HCT116 (cell line): ENCODE data around the gene ATP13A3. TPM values are rescaled to one million over a fixed set of nuclear protein-coding genes. Genes with fewer than 3 reads are reported as not detected.

Experiments
- ATAC-seq: fragments of 200-7000 bp; cut with Tn5 transposase; 2 replicates; pipeline ENCODE4 v1.9.1; 2020; ENCODE audit warnings: mild to moderate bottlenecking, moderate library complexity
- BruUV-seq: library from RNA; stranded (reverse); fragments of 400-500 nt; replicated peaks from 2 replicates; lab custom pipeline; 2021; lab: Mats Ljungman, UMichigan
- CTCF ChIA-PET: fragments of 300-600 bp; sonication (Branson Sonifier 250); formaldehyde crosslinking; loops from one replicate; lab custom pipeline; 2021; ENCODE audit warnings: antibody characterized with exemption; lab: Charles Lee
- POLR2A ChIA-PET: fragments of 300-600, 350-600 bp; sonication (Branson Sonifier 250); formaldehyde crosslinking; loops from one replicate; lab custom pipeline; 2021; ENCODE audit warnings: antibody characterized with exemption; lab: Charles Lee
- RAD21 ChIA-PET, 2 experiments: fragments of 300-600 bp; sonication (Branson Sonifier 250); formaldehyde crosslinking; loops; one replicate each; lab custom pipeline; 2023; ENCODE audit warnings: low total read pairs in 2 of 2; ENCODE audit not compliant: uncharacterized antibody in 2 of 2, unreplicated experiment in 2 of 2, low non-redundant PET in 1 of 2; lab: Charles Lee
- DNase-seq: peaks from one replicate; pipeline ENCODE4 v3.0.0-alpha.2; 2010; ENCODE audit warnings: low read depth, low spot score
- H2AFZ ChIP-seq: fragments of 200-600 bp; shearing (Covaris generic), sonication (generic); 2 replicates; pipeline ENCODE4 v1.6.1; 2017; ENCODE audit warnings: low read depth, mixed run types, mixed read lengths, antibody characterized with exemption, low read length; ENCODE audit not compliant: poor library complexity, severe bottlenecking
- H3K27ac ChIP-seq: 2 replicates; pipeline ENCODE4 v1.5.1; 2012; ENCODE audit warnings: low read depth, low read length
- H3K27me3 ChIP-seq: fragments of 200-600 bp; sonication (generic); 2 replicates; pipeline ENCODE4 v1.6.1; 2016; ENCODE audit warnings: mixed run types, low read length, mixed read lengths; ENCODE audit not compliant: insufficient read depth
- H3K36me3 ChIP-seq, 2 experiments: fragments of 200-500 bp in 1 of 2; fragments of 200-600 bp in 1 of 2; sonication (Bioruptor generic) in 1 of 2; sonication (generic) in 1 of 2; 2 replicates each; pipeline versions ENCODE4 v1.5.1 to v1.6.1; 2014 to 2016; ENCODE audit warnings: low read length in 2 of 2, inconsistent platforms in 1 of 2, mixed read lengths in 1 of 2, mixed run types in 1 of 2; ENCODE audit not compliant: insufficient read depth in 2 of 2, control insufficient read depth in 1 of 2
- H3K4me1 ChIP-seq, 2 experiments: fragments of 200-600 bp in 1 of 2; sonication (generic) in 1 of 2; 2 replicates each; pipeline versions ENCODE4 v1.5.1 to v1.6.1; 2012 to 2017; ENCODE audit warnings: low read length in 2 of 2, inconsistent platforms in 1 of 2, mild to moderate bottlenecking in 1 of 2, mixed read lengths in 1 of 2, mixed run types in 1 of 2, moderate library complexity in 1 of 2; ENCODE audit not compliant: insufficient read depth in 2 of 2, control insufficient read depth in 1 of 2
- H3K4me2 ChIP-seq: fragments of 200-600 bp; sonication (generic); 2 replicates; pipeline ENCODE4 v1.6.1; 2017; ENCODE audit warnings: mixed run types, low read length, mixed read lengths
- H3K4me3 ChIP-seq, 2 experiments: fragments of 200-600 bp in 1 of 2; sonication (generic) in 1 of 2; replicated peaks in 1 of 2; 2 replicates each; pipeline ENCODE4 v1.5.1; 2011 to 2016; ENCODE audit warnings: low read length in 2 of 2, control low read depth in 1 of 2, low read depth in 1 of 2, mild to moderate bottlenecking in 1 of 2, mixed read lengths in 1 of 2, mixed run types in 1 of 2
- H3K79me2 ChIP-seq: fragments of 200-600 bp; sonication (generic); 2 replicates; pipeline ENCODE4 v1.6.1; 2017; ENCODE audit warnings: mild to moderate bottlenecking, mixed run types, low read length, moderate library complexity, mixed read lengths; ENCODE audit not compliant: insufficient read depth
- H3K9ac ChIP-seq: fragments of 200-600 bp; sonication (generic); 2 replicates; pipeline ENCODE4 v1.6.1; 2016; ENCODE audit warnings: low read length, mixed read lengths
- H3K9me2 ChIP-seq: fragments of 200-600 bp; sonication (generic), shearing (Covaris generic); 2 replicates; pipeline ENCODE4 v1.6.1; 2017; ENCODE audit warnings: mixed run types, mild to moderate bottlenecking, moderate library complexity; ENCODE audit not compliant: insufficient read depth
- H3K9me3 ChIP-seq, 2 experiments: fragments of 200-500 bp in 1 of 2; fragments of 200-600 bp in 1 of 2; sonication (Bioruptor generic) in 1 of 2; sonication (generic) in 1 of 2; 2 replicates each; pipeline ENCODE4 v1.6.1; 2014 to 2017; ENCODE audit warnings: low read length in 2 of 2, mixed read lengths in 2 of 2, inconsistent platforms in 1 of 2, low read depth in 1 of 2, mild to moderate bottlenecking in 1 of 2, mixed run types in 1 of 2, moderate library complexity in 1 of 2; ENCODE audit not compliant: control insufficient read depth in 1 of 2, insufficient read depth in 1 of 2
- H4K20me1 ChIP-seq: fragments of 200-600 bp; sonication (generic), shearing (Covaris generic); 2 replicates; pipeline ENCODE4 v1.6.1; 2017; ENCODE audit warnings: mixed run types, mild to moderate bottlenecking, moderate library complexity; ENCODE audit not compliant: insufficient read depth
- CBX3 ChIP-seq: IDR thresholded peaks from 2 replicates; pipeline ENCODE4 v1.6.1; 2012; ENCODE audit warnings: low read depth
- CEBPB ChIP-seq: IDR thresholded peaks from 2 replicates; pipeline ENCODE4 v1.6.1; 2012; ENCODE audit warnings: low read depth
- EZH2 ChIP-seq: fragments of 200-600 bp; sonication (generic); IDR thresholded peaks from 2 replicates; pipeline ENCODE4 v1.6.1; 2017; ENCODE audit warnings: antibody characterized with exemption, mixed run types
- EZH2phosphoT487 ChIP-seq: fragments of 200-600 bp; IDR thresholded peaks from 2 replicates; pipeline ENCODE4 v1.6.1; 2018; ENCODE audit warnings: antibody characterized with exemption, borderline replicate concordance
- FOSL1 ChIP-seq: IDR thresholded peaks from 2 replicates; pipeline ENCODE4 v1.6.1; 2012; ENCODE audit warnings: low read depth
- JUND ChIP-seq: IDR thresholded peaks from 2 replicates; pipeline ENCODE4 v1.6.1; 2012
- POLR2A ChIP-seq: IDR thresholded peaks from 2 replicates; pipeline ENCODE4 v1.7.0; 2011; ENCODE audit warnings: borderline replicate concordance; ENCODE audit not compliant: insufficient read depth, insufficient read length; ENCODE audit errors: extremely low read depth
- RAD21 ChIP-seq: IDR thresholded peaks from 2 replicates; pipeline ENCODE4 v1.6.1; 2012; ENCODE audit warnings: low read depth, mild to moderate bottlenecking
- SIN3A ChIP-seq: IDR thresholded peaks from 2 replicates; pipeline ENCODE4 v1.6.1; 2012; ENCODE audit warnings: low read depth
- SP1 ChIP-seq: IDR thresholded peaks from 2 replicates; pipeline ENCODE4 v1.6.1; 2012; ENCODE audit warnings: low read depth
- SRF ChIP-seq: IDR thresholded peaks from 2 replicates; pipeline ENCODE4 v1.6.1; 2012; ENCODE audit warnings: low read depth
- TCF7L2 ChIP-seq: IDR thresholded peaks from 2 replicates; pipeline ENCODE4 v1.7.0; 2011; ENCODE audit warnings: borderline replicate concordance, inconsistent platforms; ENCODE audit not compliant: insufficient read depth, insufficient read length; ENCODE audit errors: extremely low read depth
- ZFX ChIP-seq: fragments of 450-650 bp; IDR thresholded peaks from 2 replicates; pipeline ENCODE4 v1.6.1; 2017
- ZNF274 ChIP-seq: fragments of 200-500 bp; sonication (Bioruptor generic); IDR thresholded peaks from 2 replicates; pipeline ENCODE4 v1.6.1; 2014; ENCODE audit warnings: mild to moderate bottlenecking, low read depth, low read length, inconsistent platforms
- intact Hi-C: fragments of 100-400 bp; cut with micrococcal nuclease; formaldehyde crosslinking; loops from 2 replicates; pipeline ENCODE4 v1.10.0; 2022
- total RNA-seq: library from RNA; stranded (reverse); gene quantifications from one replicate; pipeline ENCODE4 v1.2.1, GENCODE V29; 2021; ENCODE audit not compliant: unreplicated experiment
- TF ChIP-seq, protein P1 (sequence below): IDR thresholded peaks from 2 replicates; pipeline ENCODE4 v1.6.1; 2012
- TF ChIP-seq, protein P2 (sequence below), 3 experiments: fragments of 200-600 bp in 1 of 3; sonication (generic) in 1 of 3; IDR thresholded peaks in 2 of 3; conservative IDR thresholded peaks in 1 of 3; 2 replicates each; pipeline ENCODE4 v1.5.1; 2012 to 2017; ENCODE audit warnings: low read depth in 2 of 3, low read length in 2 of 3, antibody characterized with exemption in 1 of 3, borderline replicate concordance in 1 of 3, control low read depth in 1 of 3, mild to moderate bottlenecking in 1 of 3, mixed read lengths in 1 of 3, mixed run types in 1 of 3, moderate library complexity in 1 of 3; ENCODE audit not compliant: insufficient read depth in 1 of 3
- TF ChIP-seq, protein P3 (sequence below): IDR thresholded peaks from 2 replicates; pipeline ENCODE4 v1.6.1; 2012; ENCODE audit warnings: low read depth

Gene ATP13A3
- total RNA-seq, 1 experiment from 2014 or later: 139 TPM

DNA sequence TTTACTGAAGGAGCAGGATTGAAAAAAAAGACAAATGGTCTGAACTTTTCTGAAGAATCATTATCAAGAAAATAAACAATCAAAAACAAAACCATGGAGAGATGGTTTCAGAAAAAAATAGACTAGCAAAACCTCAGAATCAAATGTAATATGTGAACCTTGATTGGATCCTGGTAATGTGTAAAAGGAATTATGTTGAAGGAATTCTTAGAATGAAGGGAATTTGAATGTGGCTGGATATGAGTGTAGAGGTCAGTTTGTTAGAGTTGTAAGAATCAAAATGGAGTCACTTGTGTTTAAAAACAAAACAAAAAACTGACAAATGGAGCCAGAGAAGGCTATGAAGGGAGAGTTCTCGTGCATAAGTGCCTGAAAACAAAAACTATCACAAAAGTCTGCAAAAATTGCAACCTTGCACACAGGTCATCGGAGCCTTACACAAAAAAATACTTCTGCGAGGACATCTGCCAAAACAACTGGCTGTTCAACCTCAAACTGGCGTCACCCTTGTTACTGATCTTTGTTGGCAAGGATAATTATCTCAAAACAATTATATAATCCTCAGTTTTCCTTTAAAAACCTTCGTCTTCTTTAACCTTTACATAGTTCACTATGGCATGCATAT is 19.1 kb upstream of the ATP13A3 start:
- no peaks in the 10 kb centered on the region for H4K20me1 ChIP-seq

More for the DNA sequence above, 19.1 kb upstream of the ATP13A3 start:
- Histone ChIP-seq H3K36me3 (no peaks in the 10 kb centered on the region), H3K4me1 (peaks cover 0 to 3% of the 10 kb centered on the region in 2 experiments; a peak in 1 of 4 replicates), H3K9me2 (no peaks in the 10 kb centered on the region), H3K79me2 (no peaks in the 10 kb centered on the region), H3K4me2 (no peak overlapping the region), H3K27ac (no peak overlapping the region), H3K27me3 (no peaks in the 10 kb centered on the region), H2AFZ (no peak overlapping the region), H3K9ac (no peak overlapping the region), H3K9me3 (no peaks in the 10 kb centered on the region), H3K4me3 (no peak overlapping the region)
- POLR2A ChIA-PET: no interaction called here
- RAD21 ChIA-PET: no interaction called here
- intact Hi-C loops: no loop called here
- CTCF ChIA-PET: no interaction called here
- ATAC-seq (no peak), DNase-seq (no peak)
- TF ChIP-seq CBX3: no peak
- TF ChIP-seq, protein P1, sequence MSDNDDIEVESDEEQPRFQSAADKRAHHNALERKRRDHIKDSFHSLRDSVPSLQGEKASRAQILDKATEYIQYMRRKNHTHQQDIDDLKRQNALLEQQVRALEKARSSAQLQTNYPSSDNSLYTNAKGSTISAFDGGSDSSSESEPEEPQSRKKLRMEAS: no peak
- TF ChIP-seq JUND: no peak
- TF ChIP-seq SRF: no peak
- no peak for TF ChIP-seq CEBPB
- TF ChIP-seq, protein P2, sequence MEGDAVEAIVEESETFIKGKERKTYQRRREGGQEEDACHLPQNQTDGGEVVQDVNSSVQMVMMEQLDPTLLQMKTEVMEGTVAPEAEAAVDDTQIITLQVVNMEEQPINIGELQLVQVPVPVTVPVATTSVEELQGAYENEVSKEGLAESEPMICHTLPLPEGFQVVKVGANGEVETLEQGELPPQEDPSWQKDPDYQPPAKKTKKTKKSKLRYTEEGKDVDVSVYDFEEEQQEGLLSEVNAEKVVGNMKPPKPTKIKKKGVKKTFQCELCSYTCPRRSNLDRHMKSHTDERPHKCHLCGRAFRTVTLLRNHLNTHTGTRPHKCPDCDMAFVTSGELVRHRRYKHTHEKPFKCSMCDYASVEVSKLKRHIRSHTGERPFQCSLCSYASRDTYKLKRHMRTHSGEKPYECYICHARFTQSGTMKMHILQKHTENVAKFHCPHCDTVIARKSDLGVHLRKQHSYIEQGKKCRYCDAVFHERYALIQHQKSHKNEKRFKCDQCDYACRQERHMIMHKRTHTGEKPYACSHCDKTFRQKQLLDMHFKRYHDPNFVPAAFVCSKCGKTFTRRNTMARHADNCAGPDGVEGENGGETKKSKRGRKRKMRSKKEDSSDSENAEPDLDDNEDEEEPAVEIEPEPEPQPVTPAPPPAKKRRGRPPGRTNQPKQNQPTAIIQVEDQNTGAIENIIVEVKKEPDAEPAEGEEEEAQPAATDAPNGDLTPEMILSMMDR (IDR thresholded peaks at IDR 0.05 in 2 of 3, conservative IDR thresholded peaks at IDR 0.05 in 1 of 3; ENCODE audit: borderline replicate concordance in 1 of 3, insufficient read depth in 1 of 3, low read depth in 2 of 3, low read length in 2 of 3): no peak
- TF ChIP-seq, protein P3, sequence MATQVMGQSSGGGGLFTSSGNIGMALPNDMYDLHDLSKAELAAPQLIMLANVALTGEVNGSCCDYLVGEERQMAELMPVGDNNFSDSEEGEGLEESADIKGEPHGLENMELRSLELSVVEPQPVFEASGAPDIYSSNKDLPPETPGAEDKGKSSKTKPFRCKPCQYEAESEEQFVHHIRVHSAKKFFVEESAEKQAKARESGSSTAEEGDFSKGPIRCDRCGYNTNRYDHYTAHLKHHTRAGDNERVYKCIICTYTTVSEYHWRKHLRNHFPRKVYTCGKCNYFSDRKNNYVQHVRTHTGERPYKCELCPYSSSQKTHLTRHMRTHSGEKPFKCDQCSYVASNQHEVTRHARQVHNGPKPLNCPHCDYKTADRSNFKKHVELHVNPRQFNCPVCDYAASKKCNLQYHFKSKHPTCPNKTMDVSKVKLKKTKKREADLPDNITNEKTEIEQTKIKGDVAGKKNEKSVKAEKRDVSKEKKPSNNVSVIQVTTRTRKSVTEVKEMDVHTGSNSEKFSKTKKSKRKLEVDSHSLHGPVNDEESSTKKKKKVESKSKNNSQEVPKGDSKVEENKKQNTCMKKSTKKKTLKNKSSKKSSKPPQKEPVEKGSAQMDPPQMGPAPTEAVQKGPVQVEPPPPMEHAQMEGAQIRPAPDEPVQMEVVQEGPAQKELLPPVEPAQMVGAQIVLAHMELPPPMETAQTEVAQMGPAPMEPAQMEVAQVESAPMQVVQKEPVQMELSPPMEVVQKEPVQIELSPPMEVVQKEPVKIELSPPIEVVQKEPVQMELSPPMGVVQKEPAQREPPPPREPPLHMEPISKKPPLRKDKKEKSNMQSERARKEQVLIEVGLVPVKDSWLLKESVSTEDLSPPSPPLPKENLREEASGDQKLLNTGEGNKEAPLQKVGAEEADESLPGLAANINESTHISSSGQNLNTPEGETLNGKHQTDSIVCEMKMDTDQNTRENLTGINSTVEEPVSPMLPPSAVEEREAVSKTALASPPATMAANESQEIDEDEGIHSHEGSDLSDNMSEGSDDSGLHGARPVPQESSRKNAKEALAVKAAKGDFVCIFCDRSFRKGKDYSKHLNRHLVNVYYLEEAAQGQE: no peak
- TF ChIP-seq SP1: no peak
- TF ChIP-seq ZNF274: no peak
- TF ChIP-seq EZH2phosphoT487: no peak
- TF ChIP-seq SIN3A: no peak
- TF ChIP-seq TCF7L2: no peak
- no peak for TF ChIP-seq RAD21
- no peak for TF ChIP-seq EZH2
- TF ChIP-seq ZFX: no peak
- TF ChIP-seq FOSL1: no peak
- no peak for TF ChIP-seq POLR2A
- BruUV-seq: no TSS peak
